Sciatic nerve (tissue), 2 donors: ENCODE results near the gene GLOD5. TPM values are rescaled to one million over a fixed set of nuclear protein-coding genes. Genes with fewer than 3 reads are reported as not detected.
A peak's percentile ranks its signal among the peaks of the same experiment; 100 is the strongest.

ENCODE experiments used
- ATAC-seq: fragments of 200-7000 bp; cut with Tn5 transposase; one replicate; pipeline ENCODE4 v1.9.1; 2020; ENCODE audit warnings: mild to moderate bottlenecking, moderate library complexity
- DNase-seq: peaks from one replicate; pipeline ENCODE4 v3.0.0-alpha.2; 2020; ENCODE audit warnings: low spot score
- intact Hi-C: fragments of 100-400 bp; cut with DNase I; formaldehyde crosslinking; loops from one replicate; pipeline ENCODE4 v1.14.2; 2022
- total RNA-seq: library from RNA; stranded (reverse); fragmentation: NEBNext Ultra II Directional; extraction: Animal tissue kit (Norgen Biotek cat#: 25700); gene quantifications from one replicate; pipeline ENCODE4 v1.2.1, GENCODE V29; 2021
- donor health status: DM: no; HTN: no; CAD: no.
- donor health status: DM: no; HTN: no; CAD: no.

The GLOD5 gene
- total RNA-seq: not detected

- no peak for DNase-seq
- no peak for ATAC-seq
- intact Hi-C loops: no loop called here
These were observed at the start of gene GLOD5 for GRCh38 chrX:48761674-48762471. Gene GLOD5 (plus strand): TSS chrX:48761747. CDS start chrX:48761791, 44 bp downstream.

- no peak for DNase-seq
- no peak for ATAC-seq
- intact Hi-C loops: no loop called here
These were observed 49.5 kb upstream of the GLOD5 start for GRCh38 chrX:48711929-48712505.

GRCh38 chrX:48713847-48714246, 47.7 kb upstream of the GLOD5 start:
- ATAC-seq: no peak
- DNase-seq: no peak
- intact Hi-C loops: no loop called here

- no peak for ATAC-seq
- DNase-seq: no peak
- intact Hi-C loops: no loop called here
These were observed 47.0 kb upstream of the GLOD5 start for GRCh38 chrX:48714573-48714972.

- peak; percentile 56 for ATAC-seq
- DNase-seq: no peak
- intact Hi-C loops: no loop called here
These were observed 46.5 kb upstream of the GLOD5 start for GRCh38 chrX:48715072-48715471.

GRCh38 chrX:48715876-48716502, 45.6 kb upstream of the GLOD5 start:
- no peak for ATAC-seq
- intact Hi-C loops: no loop called here
- no peak for DNase-seq

- ATAC-seq (no peak), DNase-seq (no peak)
- intact Hi-C loops: no loop called here
These were observed 41.6 kb upstream of the GLOD5 start for GRCh38 chrX:48719958-48720357.

GRCh38 chrX:48720577-48721250, 40.8 kb upstream of the GLOD5 start:
- intact Hi-C loops: no loop called here
- no peak for DNase-seq
- no peak for ATAC-seq

- intact Hi-C loops: no loop called here
- DNase-seq (no peak), ATAC-seq (no peak)
These were observed 39.6 kb upstream of the GLOD5 start for GRCh38 chrX:48721916-48722315.

GRCh38 chrX:48726596-48726995, 35.0 kb upstream of the GLOD5 start:
- intact Hi-C loops: no loop called here
- no peak for DNase-seq
- no peak for ATAC-seq

- DNase-seq: no peak
- no peak for ATAC-seq
- intact Hi-C loops: no loop called here
These were observed 32.9 kb upstream of the GLOD5 start for GRCh38 chrX:48728653-48729052.

- no peak for DNase-seq
- intact Hi-C loops: no loop called here
These were observed 25.2 kb upstream of the GLOD5 start for GRCh38 chrX:48736303-48736702.

GRCh38 chrX:48736878-48737212, 24.7 kb upstream of the GLOD5 start:
- ATAC-seq: no peak
- no peak for DNase-seq
- intact Hi-C loops: no loop called here

More at GRCh38 chrX:48736303-48736702, 25.2 kb upstream of the GLOD5 start:
- ATAC-seq: no peak

- intact Hi-C loops: no loop called here
These were observed 24.2 kb upstream of the GLOD5 start for GRCh38 chrX:48737213-48737938.

GRCh38 chrX:48737940-48738339, 23.6 kb upstream of the GLOD5 start:
- intact Hi-C loops: no loop called here
- DNase-seq (no peak), ATAC-seq (no peak)

More at GRCh38 chrX:48737213-48737938, 24.2 kb upstream of the GLOD5 start:
- ATAC-seq: peak; percentile 100
- peak; percentile 91 for DNase-seq

- intact Hi-C loops: no loop called here
- ATAC-seq (no peak), DNase-seq (no peak)
These were observed 19.7 kb upstream of the GLOD5 start for GRCh38 chrX:48741834-48742233.

GRCh38 chrX:48745222-48745621, 16.3 kb upstream of the GLOD5 start:
- ATAC-seq (no peak), DNase-seq (no peak)
- intact Hi-C loops: no loop called here

GRCh38 chrX:48747415-48748016, 14.0 kb upstream of the GLOD5 start:
- intact Hi-C loops: no loop called here
- DNase-seq (no peak), ATAC-seq (no peak)

GRCh38 chrX:48749182-48749581, 12.4 kb upstream of the GLOD5 start:
- no peak for ATAC-seq
- intact Hi-C loops: no loop called here
- no peak for DNase-seq
